Dermis blood vessel endothelial cell (primary cell): ENCODE results near the gene SEPTIN8. TPM values are rescaled to one million over a fixed set of nuclear protein-coding genes. Genes with fewer than 3 reads are reported as not detected.

Experiments used
- DNase-seq: peaks from one replicate; pipeline ENCODE4 v3.0.0; 2010
- total RNA-seq: library from RNA; depleted of rRNA; stranded (reverse); fragments of >200 nt; gene quantifications from 2 replicates; pipeline ENCODE4 v1.2.3, GENCODE V29; 2014

SEPTIN8 gene
- total RNA-seq, 1 donor from 2014 or later, result 67.4 TPM

GRCh38 chr5:132782101-132782500 lies 5.1 kb upstream of the SEPTIN8 start:
- peak; percentile 82 for DNase-seq

GRCh38 chr5:132781029-132781428 lies 4.0 kb upstream of the SEPTIN8 start:
- DNase-seq, result no peak

- DNase-seq, result no peak
These were observed 3.5 kb upstream of the SEPTIN8 start for GRCh38 chr5:132780577-132780976.

GRCh38 chr5:132779961-132780360 lies 2.9 kb upstream of the SEPTIN8 start:
- no peak for DNase-seq

- no peak for DNase-seq
These were observed 1.8 kb upstream of the SEPTIN8 start for GRCh38 chr5:132778856-132779255.

GRCh38 chr5:132778129-132778528 lies 1.1 kb upstream of the SEPTIN8 start:
- no peak for DNase-seq

GRCh38 chr5:132776938-132777208 lies 166 bp downstream of the SEPTIN8 start:
- no peak for DNase-seq

GRCh38 chr5:132776131-132776937 lies 705 bp downstream of the SEPTIN8 start:
- peak; percentile 43 for DNase-seq

GRCh38 chr5:132775476-132775961 lies 1.5 kb downstream of the SEPTIN8 start:
- DNase-seq, result no peak

GRCh38 chr5:132774896-132775295 lies 2.1 kb downstream of the SEPTIN8 start:
- no peak for DNase-seq

GRCh38 chr5:132774406-132774805 lies 2.6 kb downstream of the SEPTIN8 start:
- no peak for DNase-seq

- no peak for DNase-seq
These were observed 3.3 kb downstream of the SEPTIN8 start for GRCh38 chr5:132773601-132774355.

- no peak for DNase-seq
These were observed 3.9 kb downstream of the SEPTIN8 start for GRCh38 chr5:132773114-132773513.

- no peak for DNase-seq
These were observed 4.6 kb downstream of the SEPTIN8 start for GRCh38 chr5:132772291-132773070.

- peak; percentile 64 for DNase-seq
These were observed 5.5 kb downstream of the SEPTIN8 start for GRCh38 chr5:132771503-132771998.

GRCh38 chr5:132770476-132771159 lies 6.4 kb downstream of the SEPTIN8 start:
- peak; percentile 74 for DNase-seq

- DNase-seq, result no peak
These were observed 8.6 kb downstream of the SEPTIN8 start for GRCh38 chr5:132768485-132768868.

GRCh38 chr5:132767150-132767549 lies 9.9 kb downstream of the SEPTIN8 start:
- DNase-seq, result peak; percentile 29

GRCh38 chr5:132766806-132767055 lies 10.3 kb downstream of the SEPTIN8 start:
- no peak for DNase-seq

- DNase-seq, result no peak
These were observed 10.8 kb downstream of the SEPTIN8 start for GRCh38 chr5:132766020-132766805.

GRCh38 chr5:132765311-132766019 lies 11.6 kb downstream of the SEPTIN8 start:
- no peak for DNase-seq
